Suppressor macrophage (primary cell): ENCODE results near the gene AP2B1.
"Not testable (repeated sequence)": the region's sequence is repeated elsewhere in the genome, so short reads cannot be mapped to it uniquely, and the experiment has no call there.

Experiments
- DNase-seq, 4 experiments: peaks; one replicate each; pipeline ENCODE4 v3.0.0-alpha.2; 2020 to 2022

Gene AP2B1

GRCh38 chr17:35577830-35578196 lies 9.3 kb upstream of the AP2B1 start:
- peak in 1 of 4 experiments; percentile 15 for DNase-seq

- peak; percentile 70 to 87 (median 86) for DNase-seq
Observed at GRCh38 chr17:35578197-35578928, 8.8 kb upstream of the AP2B1 start, which contains the start of gene PEX12. Gene PEX12 (minus strand): TSS chr17:35578571. CDS start chr17:35578021, 550 bp downstream.

- DNase-seq: no peak
Observed at GRCh38 chr17:35578929-35579432, 8.1 kb upstream of the AP2B1 start.

GRCh38 chr17:35584061-35584460 lies 3.1 kb upstream of the AP2B1 start:
- DNase-seq: peak; percentile 26 to 68 (median 52)

- DNase-seq: no peak
Observed at GRCh38 chr17:35586569-35587073, 501 bp upstream of the AP2B1 start.

GRCh38 chr17:35588196-35588920 lies 1.2 kb downstream of the AP2B1 start:
- no peak for DNase-seq

- no peak for DNase-seq
Observed at GRCh38 chr17:35596072-35596471, 8.9 kb downstream of the AP2B1 start.

GRCh38 chr17:35596530-35597233 lies 9.6 kb downstream of the AP2B1 start:
- DNase-seq: no peak

- no peak for DNase-seq
Observed at GRCh38 chr17:35597604-35598003, 10.5 kb downstream of the AP2B1 start.

- no peak for DNase-seq
Observed at GRCh38 chr17:35603674-35604073, 16.6 kb downstream of the AP2B1 start.

- no peak for DNase-seq
Observed at GRCh38 chr17:35605678-35606077, 18.6 kb downstream of the AP2B1 start.

GRCh38 chr17:35607239-35607847 lies 20.2 kb downstream of the AP2B1 start:
- DNase-seq: no peak

- no peak for DNase-seq
Observed at GRCh38 chr17:35609831-35610230, 22.7 kb downstream of the AP2B1 start.

GRCh38 chr17:35610746-35611145 lies 23.6 kb downstream of the AP2B1 start:
- DNase-seq: not testable (repeated sequence)

GRCh38 chr17:35612924-35613521 lies 25.9 kb downstream of the AP2B1 start:
- peak; percentile 48 to 61 (median 54) for DNase-seq

GRCh38 chr17:35614810-35615209 lies 27.7 kb downstream of the AP2B1 start:
- DNase-seq: no peak

GRCh38 chr17:35616536-35616935 lies 29.4 kb downstream of the AP2B1 start:
- DNase-seq: no peak

GRCh38 chr17:35617505-35617904 lies 30.4 kb downstream of the AP2B1 start:
- DNase-seq: no peak

- DNase-seq: no peak
Observed at GRCh38 chr17:35618628-35619027, 31.5 kb downstream of the AP2B1 start.

GRCh38 chr17:35621768-35622167 lies 34.6 kb downstream of the AP2B1 start:
- DNase-seq: no peak

GRCh38 chr17:35627417-35627816 lies 40.3 kb downstream of the AP2B1 start:
- DNase-seq: no peak

GRCh38 chr17:35630530-35631148 lies 43.5 kb downstream of the AP2B1 start:
- peak in 2 of 4 experiments; percentile 4 to 16 for DNase-seq
